AG09319 (cell line): ENCODE measurements around the gene PPP2R1B.
"Not testable (repeated sequence)": the region's sequence is repeated elsewhere in the genome, so short reads cannot be mapped to it uniquely, and the experiment has no call there.

Experiments used
- DNase-seq: peaks from one replicate; pipeline ENCODE4 v3.0.0-alpha.2; 2010; ENCODE audit warnings: low read depth; ENCODE audit errors: extremely low read depth
- CTCF ChIP-seq: IDR thresholded peaks from 2 replicates; pipeline ENCODE4 v1.5.1; 2011; ENCODE audit warnings: low read depth, mild to moderate bottlenecking, inconsistent platforms, low read length, moderate library complexity

Gene PPP2R1B

GRCh38 chr11:111723595-111723994 lies 42.6 kb downstream of the PPP2R1B start:
- no peak for DNase-seq
- TF ChIP-seq CTCF, result no peak

GRCh38 chr11:111722501-111722900 lies 43.7 kb downstream of the PPP2R1B start:
- TF ChIP-seq CTCF, result no peak
- DNase-seq, result no peak

GRCh38 chr11:111720801-111721494 lies 45.2 kb downstream of the PPP2R1B start:
- DNase-seq, result no peak
- TF ChIP-seq CTCF, result no peak

- DNase-seq, result no peak
- TF ChIP-seq CTCF, result no peak
Measured at GRCh38 chr11:111719379-111719778, 46.8 kb downstream of the PPP2R1B start.

- no peak for DNase-seq
- no peak for TF ChIP-seq CTCF
Measured at GRCh38 chr11:111718859-111719258, 47.3 kb downstream of the PPP2R1B start.

GRCh38 chr11:111718436-111718835 lies 47.8 kb downstream of the PPP2R1B start:
- TF ChIP-seq CTCF, result no peak
- no peak for DNase-seq

GRCh38 chr11:111717660-111718059 lies 48.5 kb downstream of the PPP2R1B start:
- DNase-seq, result not testable (repeated sequence)
